IPS-NIHi11 (cell line): ENCODE results near the gene OR5D16.
"Not testable (repeated sequence)": the region's sequence is repeated elsewhere in the genome, so short reads cannot be mapped to it uniquely, and the experiment has no call there.

Experiments
- DNase-seq: peaks from one replicate; pipeline ENCODE4 v3.0.0; 2012; ENCODE audit warnings: mixed read lengths, low spot score

OR5D16 gene

DNA sequence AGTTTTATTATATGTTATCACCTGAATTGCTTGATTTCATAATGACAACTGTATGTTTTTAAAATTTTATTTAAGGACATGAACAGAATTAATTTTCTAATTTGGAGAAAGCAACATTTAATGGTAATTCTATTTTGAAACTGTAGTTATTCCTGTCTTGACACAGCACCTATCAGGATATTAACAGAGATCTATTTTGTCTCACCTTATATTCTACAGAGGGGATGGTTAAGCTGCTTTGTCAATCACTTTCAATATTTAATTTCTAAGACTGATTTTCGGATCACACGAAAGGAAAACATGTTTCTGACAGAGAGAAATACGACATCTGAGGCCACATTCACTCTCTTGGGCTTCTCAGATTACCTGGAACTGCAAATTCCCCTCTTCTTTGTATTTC, at the start of gene OR5D16:
TSS of gene OR5D16 (plus strand) at position 301 of the 400 bp plus-strand sequence. CDS start at position 301, 0 bp downstream.
- DNase-seq: no peak

DNA sequence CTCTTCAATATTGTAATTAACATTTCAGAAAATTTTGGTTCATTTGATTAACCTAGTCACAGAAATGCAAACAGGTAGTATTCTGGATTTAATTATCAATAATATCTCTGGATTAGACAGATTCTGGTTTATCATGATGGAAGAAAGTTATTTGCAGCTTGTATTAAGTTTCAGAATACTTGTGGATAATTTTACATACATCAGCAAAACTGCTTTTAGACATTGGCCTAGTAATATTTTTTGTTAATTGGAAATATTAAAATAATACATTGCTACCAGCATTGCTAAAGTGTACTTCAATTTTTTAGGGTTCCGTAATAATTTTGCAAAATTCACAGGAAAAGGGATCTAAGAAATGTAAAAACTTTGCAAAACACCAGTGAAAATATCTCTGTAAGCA, 46.9 kb upstream of the OR5D16 start:
- no peak for DNase-seq

DNA sequence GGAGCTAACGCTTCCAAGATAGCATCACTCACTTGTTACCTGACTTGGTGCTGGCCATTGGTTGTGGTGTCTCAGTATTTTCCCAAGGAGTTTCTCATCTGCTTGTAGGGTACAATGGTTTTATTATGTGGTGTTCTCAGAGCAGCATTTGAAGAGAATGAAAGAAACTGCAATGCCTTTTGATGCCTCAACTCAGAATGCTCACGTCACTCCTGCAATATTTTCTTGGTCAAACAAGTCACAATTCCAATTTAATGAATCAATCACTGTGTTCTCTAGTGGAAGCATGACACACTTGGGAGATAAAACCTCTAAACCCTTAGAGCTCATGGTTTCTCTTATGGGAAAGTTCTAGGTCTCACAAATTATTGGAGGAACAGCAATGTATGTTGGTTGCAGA, 45.2 kb upstream of the OR5D16 start:
- DNase-seq: no peak

DNA sequence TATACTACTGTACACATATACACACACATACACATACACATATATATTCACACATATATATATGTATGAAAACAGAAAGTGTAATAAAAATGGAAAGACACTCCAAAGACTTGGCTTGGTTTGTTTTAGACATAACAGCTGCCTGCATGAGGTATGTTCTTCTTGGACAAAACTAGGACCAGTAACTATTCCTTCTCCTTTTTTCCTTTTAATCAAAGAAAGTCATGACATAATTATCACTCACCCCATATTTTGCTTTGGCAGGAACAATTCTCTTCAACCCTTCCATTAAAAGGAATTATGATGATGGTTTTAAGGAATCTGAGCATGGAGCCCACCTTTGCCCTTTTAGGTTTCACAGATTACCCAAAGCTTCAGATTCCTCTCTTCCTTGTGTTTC, 43.3 kb upstream of the OR5D16 start, which contains the start of gene OR5D14:
TSS of gene OR5D14 (plus strand) at position 301 of the 400 bp plus-strand sequence. CDS start at position 301, 0 bp downstream.
- DNase-seq: no peak

DNA sequence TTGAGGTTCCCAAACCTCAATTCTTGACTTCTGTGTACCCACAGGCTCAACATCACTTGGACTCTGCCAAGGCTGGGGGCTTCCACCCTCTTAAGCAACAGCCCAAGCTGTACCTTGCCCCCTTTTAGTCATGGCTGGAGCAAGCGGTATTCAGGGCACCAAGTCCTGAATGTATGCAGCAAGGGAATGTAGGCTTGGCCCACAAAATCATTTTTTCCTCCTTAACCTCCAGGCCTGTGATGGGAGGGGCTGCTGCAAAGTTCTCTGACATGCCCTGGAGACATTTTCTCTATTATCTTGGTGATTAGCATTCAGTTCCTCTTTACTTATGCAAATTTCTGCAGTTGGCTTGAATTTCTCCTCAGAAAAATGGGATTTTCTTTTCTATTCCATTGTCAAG, 32.3 kb upstream of the OR5D16 start:
- DNase-seq: no peak

DNA sequence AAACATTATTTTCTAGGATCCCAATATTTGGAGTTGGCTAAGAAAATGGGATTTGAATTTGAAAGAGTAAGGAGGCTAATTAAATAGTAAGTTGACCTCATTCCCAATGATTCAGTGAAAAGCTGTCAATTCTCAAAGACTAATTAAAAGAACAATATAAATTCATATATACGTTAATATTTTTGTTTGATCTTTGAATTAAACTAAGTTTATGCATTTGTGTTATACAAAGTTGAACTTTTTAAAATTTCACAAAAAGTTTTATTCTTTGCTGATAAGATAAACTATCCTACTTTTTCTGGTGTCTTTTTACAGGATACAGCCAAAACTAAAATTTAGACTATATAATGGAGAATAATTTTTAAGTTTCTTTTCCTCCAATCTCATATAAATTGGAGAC, 27.5 kb upstream of the OR5D16 start, which contains the start of gene OR5L1:
TSS of gene OR5L1 (plus strand) at position 301 of the 400 bp plus-strand sequence. CDS start 100 bp downstream, outside the sequence.
- no peak for DNase-seq

DNA sequence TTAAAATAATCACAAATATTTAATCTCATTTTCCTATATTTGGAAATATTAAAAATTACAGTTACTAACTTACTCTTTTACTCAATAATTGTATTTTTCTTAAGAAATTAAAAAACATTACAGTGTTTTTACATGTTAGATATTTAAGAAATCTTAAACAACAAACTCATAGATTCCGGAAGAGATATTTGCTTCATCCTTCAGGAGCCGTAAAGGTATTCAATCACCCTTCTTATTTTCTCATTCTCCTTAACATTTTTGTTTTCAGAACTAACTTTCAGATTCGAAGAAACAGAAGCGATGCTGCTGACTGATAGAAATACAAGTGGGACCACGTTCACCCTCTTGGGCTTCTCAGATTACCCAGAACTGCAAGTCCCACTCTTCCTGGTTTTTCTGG, 19.2 kb upstream of the OR5D16 start, which contains the start of gene OR5D18:
TSS of gene OR5D18 (plus strand) at position 301 of the 400 bp plus-strand sequence. CDS start at position 301, 0 bp downstream.
- no peak for DNase-seq

DNA sequence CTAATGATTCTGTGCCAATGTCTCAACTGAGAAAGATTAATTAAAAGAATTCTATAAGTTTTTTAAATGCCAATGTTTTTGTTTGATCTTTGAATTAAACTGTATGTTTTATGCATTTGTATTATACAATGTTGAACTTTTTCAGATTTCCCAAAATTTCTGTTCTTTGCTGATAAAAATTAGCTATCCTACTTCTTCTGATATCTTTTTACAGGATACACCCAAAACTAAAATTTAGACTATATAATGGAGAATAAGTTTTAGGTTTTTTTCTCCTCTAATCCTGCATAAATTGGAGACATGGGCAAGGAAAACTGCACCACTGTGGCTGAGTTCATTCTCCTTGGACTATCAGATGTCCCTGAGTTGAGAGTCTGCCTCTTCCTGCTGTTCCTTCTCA, 11.6 kb upstream of the OR5D16 start, which contains the start of gene OR5L2:
TSS of gene OR5L2 (plus strand) at position 301 of the 400 bp plus-strand sequence. CDS start at position 301, 0 bp downstream.
- no peak for DNase-seq

DNA sequence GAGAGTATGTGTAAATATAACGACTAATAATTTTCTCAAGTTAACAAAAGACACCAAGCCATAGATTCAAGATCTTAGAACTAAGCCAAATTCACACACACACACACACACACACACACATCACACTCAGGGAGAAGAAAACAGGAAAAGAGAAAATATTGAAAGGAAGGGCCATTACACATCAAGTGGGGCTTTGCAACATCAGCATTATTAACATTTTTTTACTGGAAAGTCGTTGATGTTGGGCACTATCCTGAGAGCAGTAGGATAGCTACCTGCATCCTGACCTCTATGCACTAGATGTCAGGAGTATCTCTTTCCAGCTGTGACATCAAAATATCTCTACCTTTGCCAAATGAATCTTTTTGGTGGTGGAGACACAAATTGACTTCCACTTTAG, 8.9 kb downstream of the OR5D16 start:
- DNase-seq: no peak

DNA sequence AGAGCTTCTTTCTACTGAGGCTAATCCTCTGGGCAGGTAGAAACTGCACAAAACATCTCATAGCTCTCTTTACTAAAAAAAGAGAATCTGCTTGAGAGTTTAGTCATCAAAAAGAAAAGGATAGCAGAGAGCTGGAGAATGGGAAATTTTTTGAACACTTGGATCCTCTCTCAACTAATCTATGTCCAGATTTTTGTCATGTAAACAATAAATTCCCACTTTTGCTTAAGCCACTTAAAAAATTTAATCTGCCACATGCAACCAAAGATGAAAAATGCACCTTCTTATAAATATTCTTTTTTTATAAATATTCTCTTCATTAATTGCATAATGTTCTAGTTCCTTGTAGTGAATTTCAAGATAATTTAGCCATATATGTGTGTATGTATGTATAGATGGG, 10.5 kb downstream of the OR5D16 start:
- no peak for DNase-seq

DNA sequence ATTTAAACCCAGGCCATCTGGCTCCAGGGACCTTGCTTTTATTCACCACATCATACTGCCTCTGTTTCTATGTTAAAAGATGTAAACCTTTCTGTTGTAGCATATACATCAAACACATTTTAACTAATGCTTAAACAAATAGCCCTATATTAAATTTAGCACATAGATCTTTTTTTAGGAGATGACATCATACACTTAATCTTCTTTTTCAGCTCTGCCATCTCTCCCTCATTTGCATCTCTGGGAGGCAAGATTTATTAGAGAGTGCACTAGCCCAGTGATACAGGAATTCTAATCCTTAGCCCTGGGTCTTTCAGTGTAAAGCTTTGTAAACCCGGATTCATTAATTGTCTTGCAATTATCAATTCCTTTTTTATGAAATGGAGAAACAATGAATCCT, 13.6 kb downstream of the OR5D16 start:
- no peak for DNase-seq

DNA sequence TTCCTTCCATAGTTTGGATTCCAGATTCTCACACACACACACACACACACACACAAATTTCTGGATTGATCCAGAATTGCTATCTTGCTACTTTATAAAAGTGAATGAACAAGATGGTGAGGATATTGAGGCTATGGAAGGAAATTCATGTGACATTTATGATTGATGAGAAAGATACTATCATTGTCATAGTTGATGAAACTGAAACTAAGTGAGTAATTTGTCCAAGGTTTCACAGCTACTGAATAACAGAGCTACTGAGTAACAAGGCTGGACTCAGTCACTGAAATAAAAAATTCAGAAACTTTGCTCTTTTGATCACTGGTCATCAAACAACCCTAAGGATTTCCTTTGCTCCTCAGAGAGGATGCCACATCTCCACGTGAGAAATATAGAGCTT, 16.2 kb downstream of the OR5D16 start:
- DNase-seq: no peak

DNA sequence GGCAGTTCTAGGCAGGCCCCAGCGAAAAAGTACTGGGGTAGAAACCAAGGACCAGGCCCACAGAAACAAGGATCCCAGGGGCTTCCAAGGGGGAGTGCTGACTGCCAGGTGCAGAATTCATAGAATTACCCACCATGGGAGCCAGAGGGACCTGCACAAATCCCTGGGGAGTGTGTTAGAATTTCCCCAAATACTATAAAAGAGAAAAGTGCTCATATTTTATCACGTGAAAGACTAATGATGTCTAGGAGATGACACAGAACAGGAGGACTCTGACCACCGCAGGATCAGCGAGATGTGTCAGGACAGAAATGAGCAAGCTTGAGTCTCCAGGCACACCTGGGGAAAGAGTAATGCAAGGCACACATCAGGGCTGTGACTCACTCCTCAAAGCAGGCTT, 28.8 kb downstream of the OR5D16 start:
- not testable (repeated sequence) for DNase-seq

DNA sequence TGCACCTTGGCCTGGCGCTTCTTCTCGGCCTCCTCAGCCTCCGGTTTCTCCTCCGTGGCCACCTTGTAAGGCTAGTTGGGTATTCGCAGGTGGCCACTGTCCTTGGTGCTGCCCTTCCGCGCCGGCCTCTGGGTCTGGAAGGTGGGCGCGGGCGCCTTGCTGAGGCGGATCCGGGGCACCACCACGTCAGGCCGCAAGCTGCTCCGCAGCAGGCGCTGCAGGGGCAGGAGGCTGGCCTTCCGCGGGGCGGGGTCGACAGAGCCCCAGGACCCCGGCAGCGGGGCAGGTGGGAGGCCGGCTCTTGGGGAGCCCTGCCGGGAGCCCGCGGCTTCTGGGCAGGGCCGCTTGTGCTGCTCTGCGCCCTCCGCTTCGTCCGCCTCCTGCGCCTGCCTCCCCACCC, 34.2 kb downstream of the OR5D16 start:
- not testable (repeated sequence) for DNase-seq

DNA sequence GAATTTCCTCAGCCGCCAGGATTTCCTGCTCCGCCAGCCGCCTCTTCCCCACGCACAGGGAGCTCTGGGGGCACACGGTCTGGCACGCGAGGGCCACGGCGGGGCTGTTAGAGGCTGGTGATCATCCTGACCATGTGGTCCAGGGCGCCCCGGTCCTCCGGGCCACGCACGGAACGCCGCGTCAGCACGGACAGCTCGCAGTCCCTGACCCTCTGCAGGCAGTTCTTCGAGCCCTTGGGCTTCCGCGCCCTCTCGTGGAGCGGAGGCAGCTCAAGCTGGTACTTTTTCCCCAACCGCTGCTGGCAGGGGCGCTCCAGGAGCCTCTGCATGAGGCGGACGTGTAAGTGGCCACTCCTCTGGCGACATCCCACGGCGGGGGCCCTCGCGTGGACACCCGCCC, 34.6 kb downstream of the OR5D16 start:
- not testable (repeated sequence) for DNase-seq

DNA sequence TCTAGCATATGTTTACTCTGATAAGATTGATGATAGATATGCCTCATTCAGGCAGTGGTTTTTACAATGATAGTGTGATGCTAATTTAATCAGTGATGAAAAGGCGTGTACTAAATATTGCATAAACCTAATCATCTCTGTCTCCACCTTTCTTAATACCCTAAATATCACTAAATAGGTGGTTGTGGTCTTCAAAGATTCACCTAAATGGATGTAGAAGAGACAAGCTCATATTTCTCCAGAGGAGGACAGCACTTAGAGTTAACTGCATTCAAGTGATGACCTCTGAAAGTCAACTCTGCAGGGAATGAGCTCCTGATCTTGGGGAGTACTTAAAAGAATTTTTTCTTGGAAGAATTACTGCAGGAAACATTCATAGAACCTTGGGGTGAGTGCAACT, 44.4 kb downstream of the OR5D16 start, which contains the start of gene TRIM51:
TSS of gene TRIM51 (plus strand) at position 301 of the 400 bp plus-strand sequence. CDS start 2,132 bp downstream, outside the sequence.
- DNase-seq: not testable (repeated sequence)

DNA sequence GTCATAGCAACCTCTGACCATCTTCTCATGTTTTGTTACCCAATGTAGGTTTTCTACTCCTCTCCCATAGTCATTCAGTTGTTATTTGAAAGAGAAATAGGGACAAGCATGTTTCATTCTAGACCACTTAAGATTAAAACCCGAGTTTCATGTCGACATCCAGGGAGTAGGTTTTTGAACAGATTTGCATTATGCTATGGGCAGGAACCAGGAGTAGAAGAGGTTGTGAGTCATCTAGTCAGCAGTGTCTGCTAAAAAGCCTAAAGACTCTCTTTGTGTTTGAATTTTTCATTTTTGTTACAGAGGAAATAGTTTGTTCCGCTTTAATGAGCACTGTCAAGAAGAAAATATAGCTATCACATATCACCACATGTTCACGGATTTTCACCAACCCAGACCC, 46.4 kb downstream of the OR5D16 start:
- not testable (repeated sequence) for DNase-seq

DNA sequence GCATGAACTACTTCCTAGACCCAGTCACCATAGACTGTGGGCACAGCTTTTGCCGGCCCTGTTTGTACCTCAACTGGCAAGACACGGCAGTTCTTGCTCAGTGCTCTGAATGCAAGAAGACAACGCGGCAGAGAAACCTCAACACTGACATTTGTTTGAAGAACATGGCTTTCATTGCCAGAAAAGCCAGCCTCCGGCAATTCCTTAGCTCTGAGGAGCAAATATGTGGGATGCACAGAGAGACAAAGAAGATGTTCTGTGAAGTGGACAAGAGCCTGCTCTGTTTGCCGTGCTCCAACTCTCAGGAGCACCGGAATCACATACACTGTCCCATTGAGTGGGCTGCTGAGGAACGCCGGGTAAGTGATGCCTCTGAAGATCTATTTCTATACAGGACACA, 46.9 kb downstream of the OR5D16 start:
- not testable (repeated sequence) for DNase-seq
